B cell (primary cell): Measurements from ENCODE around the gene YIPF5.

ENCODE experiments used
- CTCF ChIP-seq: fragments of 200-600 bp; IDR thresholded peaks from one replicate; pipeline ENCODE4 v1.8.0; 2022; ENCODE audit warnings: antibody characterized with exemption, mild to moderate bottlenecking
- EZH2 ChIP-seq: IDR thresholded peaks from 2 replicates; pipeline ENCODE4 v1.6.1; 2012; ENCODE audit warnings: borderline replicate concordance, low read depth, mild to moderate bottlenecking, moderate library complexity, low read length; ENCODE audit not compliant: insufficient read depth, poor library complexity, severe bottlenecking

- TF ChIP-seq CTCF (no peak), EZH2 (no peak)
Observed at GRCh38 chr5:144114571-144114970, 55.9 kb downstream of the YIPF5 start.
